ENCODE measurements around the gene BTBD1. TPM values are rescaled to one million over a fixed set of nuclear protein-coding genes. Genes with fewer than 3 reads are reported as not detected.

BTBD1 gene
- polyA plus RNA-seq, 3 donors from 2014 or later, result 45.6 to 61.9 (median 56.1) TPM

DNA sequence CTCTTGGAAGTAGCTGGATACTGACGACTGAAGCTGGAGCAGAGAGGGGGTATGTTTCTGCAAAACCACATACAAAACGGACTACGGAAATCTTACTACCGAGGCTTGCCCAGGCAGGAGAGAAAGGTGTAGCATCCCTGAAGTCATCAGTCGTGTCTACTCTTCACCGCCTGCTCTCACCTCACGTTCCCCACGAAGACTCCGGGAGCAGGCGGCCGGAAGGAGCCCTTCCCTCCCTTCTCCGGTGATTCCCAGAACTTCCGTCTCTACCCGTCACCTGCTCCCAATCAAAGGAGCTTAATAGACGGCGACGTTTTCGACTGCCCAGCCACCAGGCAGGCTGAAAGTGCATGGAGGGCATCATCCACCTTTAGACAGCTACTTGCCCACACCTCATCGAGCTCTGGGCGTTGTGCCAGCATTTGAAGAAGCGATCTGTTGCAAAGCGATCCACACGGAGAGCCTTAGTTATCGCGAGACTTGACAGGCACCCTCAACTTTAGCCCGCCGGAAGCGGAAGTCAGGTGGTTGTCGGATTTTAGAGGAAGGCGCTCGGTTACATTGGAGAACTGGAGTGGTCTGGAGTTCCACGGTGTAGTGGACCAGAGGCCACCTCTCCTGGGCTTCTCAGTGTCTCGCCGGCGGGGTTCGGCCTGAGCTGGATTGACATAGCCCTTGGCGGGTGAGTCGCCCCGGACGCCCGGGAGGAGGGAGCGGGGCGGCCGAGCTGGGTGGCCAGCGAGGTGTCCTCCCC lies 81.2 kb downstream of the BTBD1 start, which contains the start of gene RAMAC:
Gene RAMAC (plus strand): TSS at position 523 of the 754 bp plus-strand sequence. CDS start 2,809 bp downstream, outside the sequence.
- peak within 1 kb of the TSS; percentile 98 to 100 (median 99) for H3K4me3 Mint-ChIP-seq
- peaks cover 0 to 18% (median 4%) of the 10 kb centered on the region in 3 donors for H3K36me3 Mint-ChIP-seq
- no peaks in the 10 kb centered on the region for H3K9me3 Mint-ChIP-seq
- DNase-seq, result peak; percentile 89 to 92 (median 91)
- H3K27me3 Mint-ChIP-seq (ENCODE audit: low read depth in 3 of 3), result peaks cover 0 to 3% (median 0%) of the 10 kb centered on the region in 3 donors
- H3K4me1 Mint-ChIP-seq, result peaks cover 29 to 41% of the 10 kb centered on the region in 2 donors
- H3K27ac Mint-ChIP-seq, result peak within 1 kb of the TSS; percentile 88 to 97 (median 94)

DNA sequence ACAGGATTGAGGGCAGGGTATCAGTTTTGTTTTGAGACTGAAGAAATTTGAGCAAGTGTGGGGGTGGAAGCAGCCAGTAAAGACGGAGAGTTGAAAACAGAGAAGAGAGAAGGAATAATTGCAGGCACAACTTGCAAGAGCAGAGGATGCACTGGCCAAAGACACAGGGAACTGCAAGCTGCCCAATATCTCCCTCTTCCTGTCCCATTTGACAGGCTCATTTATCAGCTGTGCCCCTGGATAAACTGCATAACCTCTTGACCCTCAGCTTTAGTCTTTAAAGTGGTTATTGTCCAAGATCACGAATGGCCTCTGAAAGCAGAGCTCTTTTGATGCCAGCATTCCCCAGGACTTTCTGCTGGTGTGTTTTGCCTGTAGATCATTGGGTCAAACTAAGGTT lies 86.1 kb downstream of the BTBD1 start:
- H3K27ac Mint-ChIP-seq, result no peak overlapping the region
- no peak for DNase-seq
- H3K4me1 Mint-ChIP-seq, result peaks cover 11 to 16% of the 10 kb centered on the region in 2 donors
- H3K27me3 Mint-ChIP-seq (ENCODE audit: low read depth in 3 of 3), result peaks cover 0 to 2% (median 0%) of the 10 kb centered on the region in 3 donors
- no peaks in the 10 kb centered on the region for H3K9me3 Mint-ChIP-seq
- no peak overlapping the region for H3K4me3 Mint-ChIP-seq
- no peaks in the 10 kb centered on the region for H3K36me3 Mint-ChIP-seq

GRCh38 chr15:82979726-82980125 lies 87.3 kb downstream of the BTBD1 start:
- Mint-ChIP-seq H3K9me3 (no peaks in the 10 kb centered on the region), H3K4me3 (no peak overlapping the region), H3K36me3 (no peaks in the 10 kb centered on the region), H3K27ac (no peak overlapping the region), H3K4me1 (peaks cover 1 to 4% of the 10 kb centered on the region in 2 donors), H3K27me3 (ENCODE audit: low read depth in 3 of 3) (no peaks in the 10 kb centered on the region)
- no peak for DNase-seq

GRCh38 chr15:82978438-82978837 lies 88.6 kb downstream of the BTBD1 start:
- no peaks in the 10 kb centered on the region for H3K27me3 Mint-ChIP-seq (ENCODE audit: low read depth in 3 of 3)
- no peaks in the 10 kb centered on the region for H3K9me3 Mint-ChIP-seq
- no peaks in the 10 kb centered on the region for H3K36me3 Mint-ChIP-seq
- no peak overlapping the region for H3K4me3 Mint-ChIP-seq
- DNase-seq, result no peak
- H3K27ac Mint-ChIP-seq, result no peak overlapping the region
- peaks cover 0 to 1% of the 10 kb centered on the region in 2 donors for H3K4me1 Mint-ChIP-seq

DNA sequence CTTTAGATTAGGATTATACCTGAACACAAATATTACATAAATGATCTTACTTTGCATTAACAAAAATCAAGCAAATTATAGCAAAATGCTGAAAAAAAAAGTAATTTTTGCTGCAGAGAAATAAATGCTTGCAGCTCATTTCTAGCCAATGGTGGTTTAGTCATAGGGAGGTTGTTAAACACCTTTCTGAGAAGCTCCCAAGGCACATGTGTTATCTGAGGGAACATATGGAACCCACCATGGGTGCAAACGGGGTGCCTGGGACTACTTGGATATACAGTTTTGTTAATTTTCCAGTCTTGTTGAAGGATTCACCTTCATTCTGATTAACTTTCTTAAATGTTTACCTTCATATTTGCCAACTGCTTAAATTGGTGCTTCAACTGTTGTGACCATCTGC lies 90.0 kb downstream of the BTBD1 start:
- Mint-ChIP-seq H3K27me3 (ENCODE audit: low read depth in 3 of 3) (no peaks in the 10 kb centered on the region), H3K27ac (no peak overlapping the region), H3K4me1 (peaks cover 0 to 1% of the 10 kb centered on the region in 2 donors), H3K36me3 (no peaks in the 10 kb centered on the region), H3K4me3 (no peak overlapping the region), H3K9me3 (no peaks in the 10 kb centered on the region)
- DNase-seq, result no peak

DNA sequence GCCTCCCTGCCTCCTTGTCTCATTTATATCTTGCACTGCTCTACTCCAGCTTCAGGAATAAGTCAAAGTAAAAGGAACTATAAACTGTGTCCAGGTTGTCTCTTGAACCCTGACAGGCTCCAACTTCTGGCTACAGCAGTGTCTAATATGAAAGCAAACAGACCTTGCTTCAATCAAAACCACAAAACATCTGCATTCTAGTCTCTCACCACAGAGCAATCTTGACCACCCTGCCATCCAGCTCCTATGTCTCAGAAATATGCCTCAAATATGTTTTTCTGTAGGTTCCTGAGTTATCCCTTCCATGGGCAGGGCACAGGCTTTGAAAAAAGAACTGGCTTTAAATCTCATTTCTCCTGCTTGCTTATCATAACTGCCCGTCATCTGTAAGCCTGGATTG lies 94.1 kb downstream of the BTBD1 start:
- Mint-ChIP-seq H3K4me1 (peaks cover 0 to 1% of the 10 kb centered on the region in 2 donors), H3K36me3 (no peaks in the 10 kb centered on the region), H3K27ac (no peak overlapping the region), H3K4me3 (no peak overlapping the region), H3K27me3 (ENCODE audit: low read depth in 3 of 3) (no peaks in the 10 kb centered on the region), H3K9me3 (no peaks in the 10 kb centered on the region)
- DNase-seq, result no peak

GRCh38 chr15:82971218-82971984 lies 95.7 kb downstream of the BTBD1 start:
- no peaks in the 10 kb centered on the region for H3K27me3 Mint-ChIP-seq (ENCODE audit: low read depth in 3 of 3)
- H3K4me1 Mint-ChIP-seq, result peaks cover 5 to 8% of the 10 kb centered on the region in 2 donors
- no peak overlapping the region for H3K27ac Mint-ChIP-seq
- H3K4me3 Mint-ChIP-seq, result no peak overlapping the region
- no peak for DNase-seq
- H3K9me3 Mint-ChIP-seq, result peaks cover 0 to 2% (median 0%) of the 10 kb centered on the region in 6 donors
- H3K36me3 Mint-ChIP-seq, result no peaks in the 10 kb centered on the region

DNA sequence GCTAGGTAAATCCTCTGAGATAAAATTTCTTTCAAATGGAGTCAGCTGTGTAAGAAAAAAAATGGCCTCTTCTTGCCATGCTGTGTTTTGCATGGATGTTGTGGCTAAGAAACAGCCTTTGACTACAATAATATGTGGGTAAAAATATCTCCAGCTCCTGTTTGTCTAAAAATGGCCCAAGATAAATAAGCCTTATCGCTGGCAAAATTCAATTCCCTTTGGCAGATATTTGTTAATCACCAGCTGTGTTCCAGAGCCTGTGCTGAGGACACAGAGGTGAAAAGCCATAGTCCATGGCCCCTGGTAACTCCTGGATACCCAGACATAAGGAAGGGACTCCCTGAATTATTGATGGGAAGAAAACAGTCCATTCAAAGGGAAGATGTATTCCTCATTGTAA lies 96.4 kb downstream of the BTBD1 start:
- peaks cover 0 to 2% (median 0%) of the 10 kb centered on the region in 6 donors for H3K9me3 Mint-ChIP-seq
- no peak for DNase-seq
- H3K4me3 Mint-ChIP-seq, result no peak overlapping the region
- H3K36me3 Mint-ChIP-seq, result no peaks in the 10 kb centered on the region
- H3K27ac Mint-ChIP-seq, result no peak overlapping the region
- peaks cover 12 to 14% of the 10 kb centered on the region in 2 donors for H3K4me1 Mint-ChIP-seq
- H3K27me3 Mint-ChIP-seq (ENCODE audit: low read depth in 3 of 3), result no peaks in the 10 kb centered on the region

DNA sequence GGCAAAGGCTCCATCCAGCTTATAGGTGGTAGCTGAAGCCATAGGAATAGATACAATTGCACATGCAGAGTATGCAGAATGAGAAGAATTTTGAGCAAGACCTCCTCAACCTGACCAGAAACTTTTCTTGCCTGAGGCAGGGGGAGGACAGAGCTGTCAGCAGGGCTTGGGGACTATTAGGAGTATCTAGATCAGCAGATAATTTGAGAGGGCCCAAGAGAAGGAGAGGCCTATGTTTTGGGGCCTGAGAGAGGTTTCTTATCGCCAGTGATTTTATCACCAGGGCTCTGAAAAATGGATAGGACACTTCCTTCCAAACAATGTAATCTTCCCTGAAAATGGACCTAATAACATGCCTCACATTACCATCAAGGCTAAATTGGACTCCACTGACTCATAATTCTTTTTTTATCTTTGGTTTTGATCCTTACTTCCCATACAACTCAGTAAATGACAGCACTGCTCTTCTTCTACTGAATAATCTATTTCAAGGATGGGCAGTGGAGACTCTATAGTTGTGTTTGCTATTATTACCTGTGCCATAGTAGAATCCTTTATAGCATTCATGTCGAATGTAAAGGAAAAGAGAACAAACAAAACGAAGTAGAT lies 96.9 kb downstream of the BTBD1 start:
- peaks cover 0 to 2% (median 0%) of the 10 kb centered on the region in 6 donors for H3K9me3 Mint-ChIP-seq
- H3K4me1 Mint-ChIP-seq, result peaks cover 12 to 13% of the 10 kb centered on the region in 2 donors
- no peak for DNase-seq
- H3K27me3 Mint-ChIP-seq (ENCODE audit: low read depth in 3 of 3), result no peaks in the 10 kb centered on the region
- no peak overlapping the region for H3K27ac Mint-ChIP-seq
- H3K4me3 Mint-ChIP-seq, result no peak overlapping the region
- H3K36me3 Mint-ChIP-seq, result no peaks in the 10 kb centered on the region

- DNase-seq, result no peak
- Mint-ChIP-seq H3K27ac (no peak overlapping the region), H3K36me3 (no peaks in the 10 kb centered on the region), H3K4me3 (no peak overlapping the region), H3K9me3 (peaks cover 0 to 2% (median 0%) of the 10 kb centered on the region in 6 donors), H3K27me3 (ENCODE audit: low read depth in 3 of 3) (no peaks in the 10 kb centered on the region), H3K4me1 (peaks cover 12 to 13% of the 10 kb centered on the region in 2 donors)
These were observed 97.7 kb downstream of the BTBD1 start for GRCh38 chr15:82969353-82969752.

DNA sequence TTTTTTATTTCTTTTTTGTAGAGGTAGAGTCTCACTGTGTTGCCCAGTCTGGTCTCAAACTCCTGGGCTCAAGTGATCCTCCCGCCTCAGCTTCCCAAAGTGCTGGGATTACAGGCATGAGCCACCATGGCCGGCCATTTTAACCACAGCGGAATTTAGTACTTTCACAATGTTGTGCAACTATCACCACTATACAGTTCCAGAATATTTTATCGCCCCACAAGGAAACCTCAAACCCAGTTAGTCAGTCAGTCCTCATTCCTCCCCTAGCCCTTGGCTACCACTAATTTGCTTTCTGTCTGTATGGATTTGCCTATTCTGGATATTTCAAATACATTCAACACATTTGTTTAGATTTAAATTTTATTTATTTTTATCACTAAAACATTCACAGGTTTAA lies 99.0 kb downstream of the BTBD1 start:
- H3K9me3 Mint-ChIP-seq, result peaks cover 0 to 2% (median 0%) of the 10 kb centered on the region in 6 donors
- H3K27ac Mint-ChIP-seq, result no peak overlapping the region
- H3K27me3 Mint-ChIP-seq (ENCODE audit: low read depth in 3 of 3), result no peaks in the 10 kb centered on the region
- DNase-seq, result no peak
- H3K4me1 Mint-ChIP-seq, result peaks cover 12 to 13% of the 10 kb centered on the region in 2 donors
- no peak overlapping the region for H3K4me3 Mint-ChIP-seq
- H3K36me3 Mint-ChIP-seq, result no peaks in the 10 kb centered on the region

DNA sequence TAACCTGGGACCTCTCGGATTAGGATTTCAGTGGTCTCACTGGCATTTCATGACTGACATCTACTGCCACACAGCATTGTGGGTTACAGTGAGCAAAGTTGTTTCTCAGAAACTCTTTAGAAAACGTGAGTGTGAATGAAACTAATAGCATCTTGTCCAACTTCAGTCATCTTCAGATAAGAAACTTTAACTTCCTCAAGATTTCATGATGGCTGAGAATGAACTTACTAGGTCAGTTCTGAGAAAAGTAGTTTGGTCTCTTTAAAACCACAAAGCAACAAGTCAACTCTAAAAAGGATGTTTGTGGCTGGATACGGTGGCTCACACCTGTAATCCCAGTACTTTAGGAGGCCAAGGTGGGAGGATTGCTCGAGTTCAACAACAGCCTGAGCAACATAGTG lies 100.4 kb downstream of the BTBD1 start:
- DNase-seq, result no peak
- H3K4me3 Mint-ChIP-seq, result peak overlapping the region in 2 of 5 donors; percentile 21 to 28
- no peaks in the 10 kb centered on the region for H3K36me3 Mint-ChIP-seq
- H3K9me3 Mint-ChIP-seq, result peaks cover 0 to 2% (median 0%) of the 10 kb centered on the region in 6 donors
- peak overlapping the region in 4 of 6 donors; percentile 6 to 60 (median 34) for H3K27ac Mint-ChIP-seq
- no peaks in the 10 kb centered on the region for H3K27me3 Mint-ChIP-seq (ENCODE audit: low read depth in 3 of 3)
- peaks cover 12 to 13% of the 10 kb centered on the region in 2 donors for H3K4me1 Mint-ChIP-seq
